T-helper 9 cell (primary cell): ENCODE data around the gene ZBTB44.
A peak's percentile ranks its signal among the peaks of the same experiment; 100 is the strongest.
"Not testable (repeated sequence)": the region's sequence is repeated elsewhere in the genome, so short reads cannot be mapped to it uniquely, and the experiment has no call there.

Experiments
- DNase-seq: peaks from one replicate; pipeline ENCODE4 v3.0.0-alpha.2; 2020
- total RNA-seq, 2 donors: gene quantifications; one replicate each; lab custom pipeline; 2026; lab: John Stamatoyannopoulos, UW

ZBTB44 gene
- 85.9 to 214 reads per million in 2 donors for total RNA-seq

- peak; percentile 89 for DNase-seq
These were observed at the start of gene ZBTB44 for GRCh38 chr11:130314750-130315285. Gene ZBTB44, minus strand, starts transcription at chr11:130314917. Its CDS starts 53,044 bp downstream, at chr11:130261873.

GRCh38 chr11:130359419-130359818 is 44.7 kb upstream of the ZBTB44 start:
- no peak for DNase-seq

GRCh38 chr11:130358398-130358797 is 43.7 kb upstream of the ZBTB44 start:
- DNase-seq = no peak

- no peak for DNase-seq
These were observed 32.5 kb upstream of the ZBTB44 start for GRCh38 chr11:130347261-130347660.

- no peak for DNase-seq
These were observed 30.1 kb upstream of the ZBTB44 start for GRCh38 chr11:130344841-130345240.

- no peak for DNase-seq
These were observed 26.1 kb upstream of the ZBTB44 start for GRCh38 chr11:130340671-130341319.

GRCh38 chr11:130338667-130339066 is 23.9 kb upstream of the ZBTB44 start:
- DNase-seq = no peak

- no peak for DNase-seq
These were observed 22.8 kb upstream of the ZBTB44 start for GRCh38 chr11:130337281-130338089.

- not testable (repeated sequence) for DNase-seq
These were observed 16.7 kb upstream of the ZBTB44 start for GRCh38 chr11:130331397-130331796.

- DNase-seq = no peak
These were observed 15.5 kb upstream of the ZBTB44 start for GRCh38 chr11:130330101-130330684.

GRCh38 chr11:130328420-130328819 is 13.7 kb upstream of the ZBTB44 start:
- DNase-seq = no peak

- no peak for DNase-seq
These were observed 13.0 kb upstream of the ZBTB44 start for GRCh38 chr11:130327716-130328115.

- no peak for DNase-seq
These were observed 11.0 kb upstream of the ZBTB44 start for GRCh38 chr11:130325691-130326090.

GRCh38 chr11:130323452-130324450 is 9.0 kb upstream of the ZBTB44 start:
- no peak for DNase-seq

GRCh38 chr11:130322126-130322525 is 7.4 kb upstream of the ZBTB44 start:
- DNase-seq = no peak

GRCh38 chr11:130318031-130318673 is 3.4 kb upstream of the ZBTB44 start:
- DNase-seq = no peak

GRCh38 chr11:130315354-130315970 is 745 bp upstream of the ZBTB44 start:
- DNase-seq = peak; percentile 48

- peak; percentile 60 for DNase-seq
These were observed 450 bp downstream of the ZBTB44 start for GRCh38 chr11:130314184-130314749.

GRCh38 chr11:130313383-130314183 is 1.1 kb downstream of the ZBTB44 start:
- DNase-seq = no peak

- DNase-seq = no peak
These were observed 2.7 kb downstream of the ZBTB44 start for GRCh38 chr11:130312046-130312445.
